HS-27A (cell line): ENCODE measurements around the gene DCAF17.

ENCODE experiments used
- DNase-seq: peaks from one replicate; pipeline ENCODE4 v3.0.0-alpha.2; 2012; ENCODE audit warnings: low read depth, missing footprints

DCAF17 gene

GRCh38 chr2:171434013-171434989 is at the start of gene DCAF17:
Gene DCAF17, plus strand, starts transcription at chr2:171434226. Its CDS starts 352 bp downstream, at chr2:171434578.
- DNase-seq: peak; percentile 61

- DNase-seq: no peak
Measured at GRCh38 chr2:171386627-171387026, 47.4 kb upstream of the DCAF17 start.

GRCh38 chr2:171387052-171387451 is 47.0 kb upstream of the DCAF17 start:
- no peak for DNase-seq

- no peak for DNase-seq
Measured at GRCh38 chr2:171389325-171389724, 44.7 kb upstream of the DCAF17 start.

GRCh38 chr2:171389780-171390179 is 44.2 kb upstream of the DCAF17 start:
- no peak for DNase-seq

- DNase-seq: no peak
Measured at GRCh38 chr2:171390941-171391516, 43.0 kb upstream of the DCAF17 start.

GRCh38 chr2:171391532-171391931 is 42.5 kb upstream of the DCAF17 start:
- no peak for DNase-seq

GRCh38 chr2:171393487-171393886 is 40.5 kb upstream of the DCAF17 start:
- no peak for DNase-seq

- DNase-seq: no peak
Measured at GRCh38 chr2:171394164-171394740, 39.8 kb upstream of the DCAF17 start.

GRCh38 chr2:171399292-171399691 is 34.7 kb upstream of the DCAF17 start:
- no peak for DNase-seq

GRCh38 chr2:171400395-171400794 is 33.6 kb upstream of the DCAF17 start:
- no peak for DNase-seq

- no peak for DNase-seq
Measured at GRCh38 chr2:171401947-171402346, 32.1 kb upstream of the DCAF17 start.

- DNase-seq: no peak
Measured at GRCh38 chr2:171402906-171403580, 31.0 kb upstream of the DCAF17 start.

GRCh38 chr2:171404261-171404660 is 29.8 kb upstream of the DCAF17 start:
- DNase-seq: peak; percentile 50

- no peak for DNase-seq
Measured at GRCh38 chr2:171404719-171405118, 29.3 kb upstream of the DCAF17 start.

- DNase-seq: no peak
Measured at GRCh38 chr2:171405546-171405945, 28.5 kb upstream of the DCAF17 start.

GRCh38 chr2:171406044-171406443 is 28.0 kb upstream of the DCAF17 start:
- DNase-seq: no peak

GRCh38 chr2:171407030-171407675 is 26.9 kb upstream of the DCAF17 start:
- DNase-seq: no peak

- DNase-seq: no peak
Measured at GRCh38 chr2:171407676-171408044, 26.4 kb upstream of the DCAF17 start.

GRCh38 chr2:171409436-171409971 is 24.5 kb upstream of the DCAF17 start:
- DNase-seq: no peak

- no peak for DNase-seq
Measured at GRCh38 chr2:171410101-171410500, 23.9 kb upstream of the DCAF17 start.

- DNase-seq: no peak
Measured at GRCh38 chr2:171410624-171411023, 23.4 kb upstream of the DCAF17 start.
